GM19452 (cell line): Measurements from ENCODE around the gene SARM1.
A peak's percentile ranks its signal among the peaks of the same experiment; 100 is the strongest.

Source experiments
- ATAC-seq: cut with Tn5 transposase; IDR thresholded peaks from one replicate; pipeline ENCODE4 v1.9.1; 2021; ENCODE audit not compliant: unreplicated experiment

The SARM1 gene

GRCh38 chr17:28340374-28340773 lies 31.1 kb upstream of the SARM1 start:
- no peak for ATAC-seq

GRCh38 chr17:28341516-28341915 lies 30.0 kb upstream of the SARM1 start:
- no peak for ATAC-seq

GRCh38 chr17:28342313-28342712 lies 29.2 kb upstream of the SARM1 start:
- no peak for ATAC-seq

- no peak for ATAC-seq
Measured at GRCh38 chr17:28343491-28343932, 28.0 kb upstream of the SARM1 start.

GRCh38 chr17:28344011-28344410 lies 27.5 kb upstream of the SARM1 start:
- no peak for ATAC-seq

DNA sequence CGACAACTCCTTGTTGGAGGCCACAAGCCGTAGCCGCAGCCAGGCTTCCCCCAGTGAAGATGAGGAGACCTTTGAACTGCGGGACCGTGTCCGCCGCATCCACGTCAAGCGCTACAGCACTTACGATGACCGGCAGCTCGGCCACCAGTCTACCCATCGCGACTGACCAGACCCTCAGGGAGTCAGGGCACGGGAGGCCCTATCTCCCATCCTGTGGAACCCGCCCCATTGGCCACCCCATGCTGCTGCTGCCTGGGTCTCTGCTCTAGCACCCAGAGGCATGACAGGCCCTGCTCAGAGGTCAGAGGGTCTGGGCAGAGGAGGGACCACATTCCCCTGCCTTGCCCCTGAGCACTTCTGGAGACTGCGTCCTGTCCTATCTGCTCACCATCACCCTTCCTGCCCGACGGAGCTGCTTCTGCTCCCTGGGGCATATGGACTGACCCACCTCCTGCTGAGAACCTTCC lies 27.0 kb upstream of the SARM1 start:
- ATAC-seq, result no peak

DNA sequence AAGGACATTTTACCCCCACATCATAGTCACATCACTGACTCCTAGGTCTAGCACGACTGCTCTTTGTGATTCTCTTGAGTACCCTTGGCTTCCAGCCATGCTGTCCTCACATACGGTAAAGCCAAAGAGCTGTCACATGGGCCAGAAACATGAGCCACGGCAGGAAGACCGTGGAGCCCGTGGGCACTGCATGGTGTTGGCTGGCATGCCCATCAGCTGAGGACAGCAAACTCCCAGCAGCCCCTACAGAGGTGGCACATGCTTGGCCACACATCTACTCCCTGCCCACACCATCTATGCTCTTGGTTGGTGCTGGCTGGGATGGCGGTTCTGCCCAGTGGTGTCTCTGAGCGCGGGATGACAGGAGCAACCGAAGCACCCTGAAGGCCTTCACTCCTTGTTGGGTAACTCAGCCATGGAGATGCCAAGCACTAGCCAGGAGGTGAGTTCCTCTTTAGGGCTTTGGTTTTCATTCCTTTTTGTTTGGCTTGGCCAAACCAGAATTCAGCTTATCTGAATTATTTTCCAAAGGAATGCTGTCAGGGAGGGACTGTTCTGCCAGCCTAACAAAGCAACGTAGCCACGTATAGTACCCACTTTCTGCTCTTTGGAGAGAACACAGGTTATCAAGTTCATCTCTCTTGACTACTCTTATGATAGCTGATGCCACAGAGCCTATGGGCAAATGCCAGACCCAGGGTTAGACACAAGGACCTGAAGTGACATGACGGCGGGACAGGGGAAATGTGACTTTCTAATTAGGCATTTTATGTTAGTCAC lies 25.9 kb upstream of the SARM1 start:
- ATAC-seq, result no peak

GRCh38 chr17:28346199-28346580 lies 25.3 kb upstream of the SARM1 start:
- ATAC-seq, result no peak

DNA sequence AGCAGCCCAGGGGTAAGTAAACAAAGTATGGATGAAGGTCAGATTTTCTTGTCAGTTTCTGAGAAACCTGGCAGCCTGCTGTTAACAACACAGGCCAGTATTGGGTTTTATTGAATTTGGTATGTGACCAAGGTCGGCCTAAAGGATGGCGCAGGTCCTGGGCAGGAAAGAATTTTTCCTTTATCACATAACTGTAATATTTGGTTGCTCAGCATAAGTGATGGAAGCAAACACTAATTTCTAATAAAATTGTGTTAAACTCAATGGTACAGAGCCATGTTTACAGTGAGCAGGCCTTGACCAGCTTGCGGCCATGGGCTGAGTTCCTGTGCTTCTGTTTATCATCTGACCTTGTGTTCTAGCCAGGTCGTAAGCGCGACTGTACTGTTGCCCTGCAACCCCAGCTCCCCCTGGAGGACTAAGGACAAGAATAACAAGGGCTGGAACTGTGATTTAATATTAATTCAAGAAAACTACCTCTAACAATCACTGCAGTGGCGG lies 24.7 kb upstream of the SARM1 start:
- ATAC-seq, result no peak

DNA sequence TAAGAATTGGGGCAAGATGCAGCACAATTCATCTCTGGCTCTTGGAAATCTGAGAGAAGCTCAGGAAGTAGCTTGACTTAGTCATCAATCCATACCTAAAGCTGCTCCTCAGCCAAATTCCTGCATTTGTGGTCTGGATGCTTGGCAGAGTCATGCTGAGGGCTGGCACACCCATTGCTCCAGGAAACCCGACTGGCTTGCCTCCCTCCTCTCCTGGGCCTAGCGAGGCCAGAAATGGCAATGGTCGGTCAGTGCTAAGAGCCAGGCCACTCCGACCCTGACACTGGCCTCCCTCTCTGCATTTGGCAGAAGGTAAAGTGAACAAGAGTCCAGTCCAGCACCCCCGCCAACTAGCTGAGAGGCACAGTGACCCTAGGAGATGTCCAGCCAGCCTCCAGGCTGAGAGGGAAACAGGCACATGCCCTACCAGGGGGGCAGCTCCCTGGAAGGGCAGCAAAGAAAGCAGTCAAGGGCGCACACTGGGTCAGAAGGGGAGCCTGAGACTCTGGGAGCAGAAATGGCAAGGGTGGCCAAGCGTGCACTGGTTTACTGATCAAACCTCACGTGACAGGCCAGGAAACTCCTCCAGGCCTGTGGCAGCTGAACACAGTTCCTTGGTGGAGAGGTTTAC lies 24.1 kb upstream of the SARM1 start:
- ATAC-seq, result no peak

DNA sequence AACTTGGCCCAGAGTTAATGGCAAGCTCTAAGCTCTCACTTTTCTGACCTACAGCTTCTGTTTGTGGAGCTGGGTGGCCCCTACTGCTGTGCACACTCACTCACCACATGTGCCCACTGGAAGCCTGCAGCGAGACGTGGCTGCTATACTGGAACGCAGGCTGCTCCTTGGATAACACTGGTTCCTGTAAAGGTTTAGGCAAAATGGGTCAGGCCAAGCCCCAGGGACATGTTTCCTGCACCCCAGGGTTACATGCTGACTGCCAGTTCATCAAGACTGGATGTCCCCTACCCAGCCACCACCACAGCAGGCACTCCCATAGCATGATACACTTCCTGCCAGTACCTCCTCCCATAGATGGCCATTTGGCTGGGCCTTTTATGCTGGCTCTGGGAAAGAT lies 22.5 kb upstream of the SARM1 start:
- ATAC-seq, result no peak

- no peak for ATAC-seq
Measured at GRCh38 chr17:28350271-28350670, 21.2 kb upstream of the SARM1 start.

- peak; percentile 97 for ATAC-seq
Measured at GRCh38 chr17:28357061-28357900, 14.2 kb upstream of the SARM1 start, which contains the start of gene POLDIP2. Gene POLDIP2 (minus strand): TSS chr17:28357527. CDS start chr17:28357448, 79 bp downstream.

DNA sequence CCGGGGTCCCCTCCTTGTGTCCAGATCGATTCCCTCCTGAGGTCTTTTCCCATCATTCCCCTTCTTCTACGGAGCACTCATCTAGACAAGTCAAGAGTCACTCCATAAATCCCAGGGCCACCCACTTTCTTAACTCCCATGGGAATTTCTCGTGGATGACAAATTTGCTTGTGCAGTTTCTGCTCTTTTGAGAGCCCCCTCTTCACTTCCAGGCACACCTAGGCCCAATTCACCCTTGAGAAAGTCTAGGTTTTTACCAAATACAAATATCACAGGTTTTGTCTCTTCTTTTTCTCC lies 13.6 kb upstream of the SARM1 start:
- no peak for ATAC-seq

DNA sequence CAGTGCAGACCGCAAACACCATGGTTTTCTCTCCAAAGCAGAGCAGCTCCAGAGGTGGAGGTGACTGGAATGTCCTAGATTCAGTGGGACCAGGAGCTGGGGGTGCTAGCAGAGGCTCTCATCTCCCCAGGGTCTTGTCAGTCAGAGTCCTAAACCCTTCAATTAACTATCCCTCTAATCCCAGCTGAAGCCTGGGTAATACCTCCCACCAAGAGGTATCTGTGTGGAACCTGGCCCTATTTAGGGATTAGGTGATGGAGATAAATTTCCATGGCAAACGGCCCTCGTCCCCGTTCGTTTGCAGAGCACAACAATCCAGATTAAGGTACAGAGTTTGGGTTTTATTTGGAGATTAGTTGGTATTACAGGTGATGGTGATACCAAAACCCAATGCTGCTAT lies 8.3 kb upstream of the SARM1 start:
- no peak for ATAC-seq

- no peak for ATAC-seq
Measured at GRCh38 chr17:28363776-28364650, 7.5 kb upstream of the SARM1 start.

DNA sequence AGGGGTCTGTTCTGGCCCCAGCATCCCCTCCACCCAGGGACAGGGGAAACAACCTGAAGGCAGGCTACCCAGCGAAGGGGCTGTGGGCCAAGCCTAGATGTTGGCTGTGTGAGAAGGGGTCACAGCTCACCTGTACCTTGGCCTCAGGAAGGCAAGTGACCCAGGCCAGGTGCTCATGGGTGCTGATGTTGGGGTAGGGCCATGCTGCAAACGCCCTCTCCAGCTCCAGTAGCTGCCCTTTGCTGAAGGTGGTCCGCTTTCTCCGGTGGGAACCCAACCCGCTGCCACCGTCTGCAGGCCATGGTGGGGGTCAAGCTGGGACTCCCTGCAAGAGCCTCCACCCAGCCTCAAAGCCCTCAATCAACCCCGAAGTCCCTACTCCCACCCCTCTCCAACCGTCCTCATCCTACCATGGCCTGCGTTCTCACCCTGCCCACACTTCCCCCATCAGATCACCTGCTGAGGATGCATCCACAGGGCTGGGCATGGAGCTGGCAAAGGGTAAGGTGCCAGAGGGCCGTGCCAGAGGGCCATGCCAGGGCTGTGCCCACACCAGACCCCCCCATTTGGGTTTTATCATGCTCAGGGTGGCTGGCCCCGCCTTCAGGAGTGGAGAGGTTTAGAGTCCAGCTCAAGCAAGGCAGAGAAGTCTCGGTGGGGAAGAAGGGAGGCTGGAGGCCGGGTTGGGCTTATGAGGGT lies 6.7 kb upstream of the SARM1 start, which contains the start of gene SEBOX:
SEBOX (minus strand) TSS at position 535 of the 699 bp plus-strand sequence; CDS start at position 487, 48 bp downstream.
- ATAC-seq, result no peak

DNA sequence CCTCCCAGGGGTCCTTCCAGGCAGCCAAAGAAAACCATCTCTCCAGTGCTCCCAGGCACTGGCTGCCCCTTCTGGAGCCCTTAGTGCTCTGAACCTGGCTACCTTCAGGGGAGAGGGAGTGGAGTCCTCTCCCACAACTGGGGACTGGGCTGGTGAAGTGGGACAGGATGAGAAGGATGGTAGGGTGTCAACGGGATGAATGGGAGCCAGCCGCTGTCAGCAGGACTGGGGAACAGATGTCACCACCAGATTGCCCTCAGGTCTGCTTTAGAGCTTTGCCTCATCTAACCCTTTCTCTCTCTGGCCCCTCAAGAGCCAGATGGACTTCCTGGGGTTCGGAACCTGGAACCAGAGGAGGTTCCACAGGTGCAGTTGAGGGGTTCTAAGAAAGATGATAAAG lies 6.0 kb upstream of the SARM1 start:
- no peak for ATAC-seq

DNA sequence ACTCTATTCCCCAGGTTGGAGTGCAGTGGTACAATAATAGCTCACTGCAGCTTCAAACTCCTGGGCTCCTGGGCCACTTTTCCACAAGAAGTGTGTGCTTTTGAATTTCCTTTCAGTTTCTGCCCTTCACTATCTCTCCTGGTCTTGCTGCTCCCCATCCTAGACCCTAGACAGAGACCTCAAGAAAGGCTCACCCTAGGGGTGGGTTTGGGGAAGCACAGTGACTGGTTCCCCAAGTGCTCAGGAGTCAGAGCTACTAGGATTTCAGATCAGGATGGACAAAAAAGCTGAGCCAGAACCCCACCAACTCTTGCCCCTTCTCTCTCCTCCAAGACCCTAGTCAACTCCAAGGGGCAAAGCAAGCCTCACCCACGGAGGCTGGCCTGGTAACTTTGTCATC lies 4.9 kb upstream of the SARM1 start:
- no peak for ATAC-seq
